Stimulated activated CD8-positive, alpha-beta memory T cell treated with anti-CD3 and anti-CD28 coated beads, Interleukin-15, amount 100 ng/mL, for 24 hours (primary cell): ENCODE results near the gene TMED8.
"Not testable (repeated sequence)": the region's sequence is repeated elsewhere in the genome, so short reads cannot be mapped to it uniquely, and the experiment has no call there.

Source experiments
- DNase-seq: peaks from one replicate; pipeline ENCODE4 v3.0.0-alpha.2; 2020; ENCODE audit warnings: low read depth

Gene TMED8, protein sequence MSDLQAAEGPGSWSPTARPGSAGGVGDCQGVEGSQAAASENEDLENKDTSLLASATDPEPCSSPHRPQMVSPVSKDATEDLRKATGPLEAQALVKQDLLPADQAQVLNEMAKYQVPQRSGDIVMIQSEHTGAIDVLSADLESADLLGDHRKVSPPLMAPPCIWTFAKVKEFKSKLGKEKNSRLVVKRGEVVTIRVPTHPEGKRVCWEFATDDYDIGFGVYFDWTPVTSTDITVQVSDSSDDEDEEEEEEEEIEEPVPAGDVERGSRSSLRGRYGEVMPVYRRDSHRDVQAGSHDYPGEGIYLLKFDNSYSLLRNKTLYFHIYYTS

DNA sequence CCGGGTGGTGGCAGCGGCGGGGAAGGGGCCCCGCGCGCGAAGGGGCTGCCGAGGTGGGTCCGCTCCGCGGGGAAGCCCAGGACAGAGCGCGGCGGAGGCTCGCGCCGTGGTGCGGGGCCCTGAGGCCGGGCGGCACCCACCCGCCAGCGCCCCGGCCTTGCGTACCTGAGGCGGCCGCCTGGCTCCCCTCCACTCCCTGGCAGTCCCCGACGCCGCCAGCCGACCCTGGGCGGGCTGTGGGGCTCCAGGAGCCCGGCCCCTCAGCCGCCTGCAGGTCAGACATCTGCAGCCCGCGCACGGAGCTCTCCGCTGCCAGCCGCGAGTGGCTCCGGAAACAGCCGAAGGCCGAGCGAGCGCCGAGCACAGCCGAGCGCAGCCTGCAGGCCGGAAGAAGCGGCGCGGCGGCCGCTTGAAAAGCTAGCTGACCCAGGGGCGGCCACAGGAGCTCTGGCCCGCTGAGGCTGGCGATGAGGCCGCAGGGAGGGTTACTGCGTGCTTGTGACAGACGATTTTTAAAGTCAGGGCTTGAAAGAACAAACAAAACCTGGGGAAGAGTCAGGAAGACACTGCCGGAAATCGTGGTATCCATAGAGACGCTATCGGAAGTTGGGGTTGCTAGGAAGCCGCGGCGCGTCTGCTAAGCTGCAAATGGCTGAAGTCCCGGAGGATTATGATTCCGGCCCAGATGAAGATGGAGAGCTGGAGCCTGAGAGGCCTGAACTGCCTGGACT, at the start of gene TMED8, which contains the start of gene SAMD15:
TMED8 (minus strand) TSS at position 324 of the 731 bp plus-strand sequence; CDS start at position 283, 41 bp downstream.
SAMD15 (plus strand) TSS at position 609 of the 731 bp plus-strand sequence; CDS start at position 649, 40 bp downstream.
- DNase-seq, result peak; percentile 56

- no peak for DNase-seq
These were observed 49.5 kb upstream of the TMED8 start for GRCh38 chr14:77426396-77426795.

DNA sequence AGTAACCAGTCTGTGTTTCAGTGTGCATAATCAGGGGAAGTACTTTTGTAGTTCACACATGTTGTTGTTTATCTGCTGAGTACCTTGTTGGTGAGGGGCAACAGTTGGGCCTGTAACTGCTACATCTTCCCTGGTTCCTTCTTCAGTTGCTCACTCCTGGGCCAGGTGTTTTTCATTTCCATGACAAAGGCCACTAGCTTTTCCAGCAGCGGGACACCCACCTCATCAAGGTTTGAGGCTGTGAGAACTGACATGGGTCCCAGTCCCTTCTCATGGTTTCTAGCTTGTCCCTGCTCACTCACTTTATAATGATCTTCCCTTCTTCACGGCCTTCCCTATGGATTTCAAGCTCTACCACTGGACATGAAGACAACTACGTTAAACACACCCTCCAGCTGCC, 48.0 kb upstream of the TMED8 start:
- no peak for DNase-seq

GRCh38 chr14:77423423-77423822, 46.5 kb upstream of the TMED8 start, which contains the start of gene NOXRED1:
TSS of gene NOXRED1 (minus strand) at chr14:77423523. CDS start at chr14:77422889, 634 bp downstream.
- no peak for DNase-seq

DNA sequence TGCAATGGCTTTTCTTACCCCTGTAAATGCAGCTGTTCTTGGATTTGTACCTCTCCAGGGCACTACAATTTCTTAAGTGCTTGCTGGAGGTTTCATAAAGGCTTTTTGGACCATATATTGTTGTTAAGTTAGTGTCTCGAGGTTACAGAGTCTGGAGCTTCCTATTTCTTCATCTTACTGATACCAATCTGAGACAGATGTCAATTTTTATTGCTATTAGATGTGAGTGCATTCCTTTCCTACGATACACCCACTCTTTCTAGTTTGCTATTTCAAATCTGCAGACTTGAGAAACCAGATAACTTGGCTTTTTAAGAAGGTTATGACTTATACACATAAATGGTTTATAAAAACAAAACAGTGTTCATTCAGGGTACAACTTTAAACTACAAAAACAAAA, 44.3 kb upstream of the TMED8 start:
- DNase-seq, result no peak

DNA sequence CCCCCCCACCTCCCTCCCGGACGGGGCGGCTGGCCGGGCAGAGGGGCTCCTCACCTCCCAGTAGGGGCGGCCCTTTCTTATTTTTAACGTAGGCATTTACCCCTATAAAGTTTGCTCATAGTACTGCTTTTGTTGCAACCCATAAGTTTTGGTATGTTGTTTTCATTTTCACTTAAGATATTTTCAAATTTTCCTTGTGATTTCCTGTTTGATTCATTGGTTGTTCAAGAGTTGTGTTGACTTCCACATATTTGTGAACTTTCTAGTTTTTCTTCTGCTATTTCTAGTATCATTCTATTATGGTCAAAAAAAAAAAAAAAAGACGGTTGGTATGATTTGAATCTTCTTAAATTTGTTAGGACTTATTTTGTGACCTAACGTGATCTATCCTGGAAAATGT, 39.9 kb upstream of the TMED8 start:
- DNase-seq, result no peak

DNA sequence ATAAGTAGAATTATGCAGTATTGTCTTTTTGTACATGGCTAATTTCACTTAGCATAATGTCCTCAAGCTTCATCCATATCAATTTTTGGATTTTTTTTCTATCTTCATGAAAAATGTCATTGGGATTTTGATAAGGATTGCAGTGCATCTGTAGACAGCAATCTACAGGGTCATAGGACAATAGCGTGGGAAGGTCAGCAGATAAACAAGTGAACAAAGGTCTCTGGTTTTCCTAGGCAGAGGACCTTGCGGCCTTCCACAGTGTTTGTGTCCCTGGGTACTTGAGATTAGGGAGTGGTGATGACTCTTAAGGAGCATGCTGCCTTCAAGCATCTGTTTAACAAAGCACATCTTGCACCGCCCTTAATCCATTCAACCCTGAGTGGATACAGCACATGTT, 39.2 kb upstream of the TMED8 start:
- DNase-seq, result not testable (repeated sequence)

DNA sequence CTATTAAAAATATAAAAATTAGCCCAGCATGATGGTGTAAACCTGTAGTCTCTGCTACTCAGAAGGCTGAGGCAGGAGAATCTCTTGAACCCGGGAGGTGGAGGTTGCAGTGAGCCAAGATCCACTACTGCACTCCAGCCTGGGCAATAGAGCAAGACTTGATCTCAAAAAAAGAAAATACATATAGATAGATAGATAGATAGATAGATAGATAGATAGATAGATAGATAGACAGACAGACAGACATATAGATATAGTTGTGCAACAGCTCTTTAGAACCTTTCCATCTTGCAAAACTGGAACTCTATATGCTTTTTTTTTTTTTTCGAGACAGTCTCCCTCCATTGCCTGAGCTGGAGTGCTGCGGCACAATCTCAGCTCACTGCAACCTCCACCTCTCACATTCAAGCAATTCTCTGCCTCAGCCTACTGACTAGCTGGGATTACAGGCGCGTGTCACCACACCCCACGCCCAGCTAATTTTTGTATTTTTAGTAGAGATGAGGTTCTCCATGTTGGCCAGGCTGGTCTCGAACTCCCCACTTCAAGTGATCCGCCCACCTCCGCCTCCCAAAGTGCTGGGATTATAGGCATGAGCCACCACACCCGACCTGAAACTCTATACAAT, 38.6 kb upstream of the TMED8 start:
- not testable (repeated sequence) for DNase-seq

DNA sequence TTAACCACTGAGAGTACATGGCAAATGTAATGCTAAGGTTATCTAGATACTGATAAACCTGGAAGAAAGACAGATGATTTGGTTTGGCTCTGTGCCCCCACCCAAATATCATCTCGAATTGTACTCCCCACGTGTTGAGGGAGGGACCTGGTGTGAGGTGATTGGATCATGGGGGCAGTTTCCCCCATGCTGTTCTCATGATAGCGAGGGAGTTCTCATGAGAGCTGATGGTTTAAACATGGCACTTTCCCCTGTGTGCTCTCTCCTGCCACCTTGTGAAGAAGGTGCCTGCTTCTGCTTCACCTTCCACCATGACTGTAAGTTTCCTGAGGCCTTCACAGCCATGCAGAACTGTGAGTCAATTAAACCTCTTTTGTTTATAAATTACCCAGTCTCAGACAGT, 32.2 kb upstream of the TMED8 start:
- DNase-seq, result no peak

- no peak for DNase-seq
These were observed 30.3 kb upstream of the TMED8 start for GRCh38 chr14:77407158-77407557.

DNA sequence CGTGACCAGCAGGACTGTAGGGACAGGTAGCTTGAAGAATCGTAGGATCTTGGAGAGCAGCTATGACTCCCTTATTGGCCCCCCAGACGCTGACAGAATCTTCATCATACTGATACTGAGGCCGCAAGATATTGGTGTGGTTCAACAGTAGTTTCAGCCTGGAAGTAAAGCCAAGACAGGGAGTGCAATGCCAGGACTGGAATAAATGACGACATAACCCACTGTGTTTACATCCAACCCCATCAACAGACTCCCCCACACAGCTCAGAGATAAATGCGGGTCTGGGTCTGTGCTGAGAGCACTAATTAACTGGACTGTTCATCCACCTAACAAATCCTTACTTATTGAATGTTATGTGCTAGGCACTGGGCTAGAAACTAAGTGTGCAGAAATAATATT, 29.8 kb upstream of the TMED8 start:
- no peak for DNase-seq

GRCh38 chr14:77406086-77406485, 29.2 kb upstream of the TMED8 start:
- DNase-seq, result no peak

DNA sequence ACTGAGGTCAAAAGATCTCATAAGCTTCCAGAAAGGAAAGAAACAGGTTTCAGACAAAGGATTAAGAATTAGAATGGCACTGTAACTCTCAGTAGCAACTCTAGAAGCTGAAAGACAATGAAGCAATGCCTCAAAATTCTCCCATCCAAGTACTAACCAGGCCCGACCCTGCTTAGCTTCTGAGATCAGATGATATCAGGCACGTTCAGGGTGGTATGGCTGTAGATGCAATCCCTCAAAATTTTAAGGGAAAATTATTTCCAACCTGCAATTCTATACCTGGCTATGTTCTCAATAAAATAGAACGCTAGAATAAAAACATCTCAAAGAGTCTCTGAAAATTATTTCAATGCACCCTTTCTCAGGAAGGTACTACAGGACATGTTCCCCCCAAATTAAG, 26.9 kb upstream of the TMED8 start:
- no peak for DNase-seq

DNA sequence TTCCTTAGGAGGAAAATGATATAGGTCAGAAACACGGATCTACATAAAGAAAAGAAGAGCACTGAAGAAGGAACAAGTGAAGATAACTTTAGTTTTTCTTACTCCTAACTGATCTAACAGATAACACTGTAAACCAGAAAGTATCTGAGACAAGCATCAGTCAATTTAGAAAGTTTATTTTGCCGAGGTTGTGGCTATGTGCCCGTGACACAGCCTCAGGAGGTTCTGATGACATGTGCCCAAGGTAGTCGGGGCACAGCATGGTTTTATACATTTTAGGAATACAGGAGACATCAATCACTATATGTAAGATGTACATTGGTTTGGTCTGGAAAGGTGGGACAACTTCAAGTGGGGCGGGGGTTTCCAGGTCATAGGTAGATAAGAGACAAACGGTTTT, 23.3 kb upstream of the TMED8 start:
- DNase-seq, result no peak

GRCh38 chr14:77390188-77390587, 13.3 kb upstream of the TMED8 start:
- DNase-seq, result no peak

GRCh38 chr14:77378701-77379100, 1.8 kb upstream of the TMED8 start:
- no peak for DNase-seq

DNA sequence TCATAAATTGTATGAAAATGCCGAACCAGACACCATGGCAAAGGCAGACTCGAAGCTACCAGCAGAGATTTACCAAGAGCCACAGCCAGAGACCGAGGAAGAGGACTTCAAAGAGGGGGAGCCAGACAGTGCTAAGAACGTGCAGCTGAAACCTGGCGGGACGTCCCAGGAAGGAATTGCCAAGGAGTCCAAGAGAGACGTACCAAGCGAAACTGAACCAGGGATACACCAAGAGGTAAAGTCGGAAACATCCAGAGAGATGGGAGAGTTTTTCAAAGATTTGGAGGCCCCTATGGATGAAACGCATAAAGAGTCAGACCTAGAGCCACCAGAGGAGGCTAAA, 579 bp upstream of the TMED8 start:
- no peak for DNase-seq

DNA sequence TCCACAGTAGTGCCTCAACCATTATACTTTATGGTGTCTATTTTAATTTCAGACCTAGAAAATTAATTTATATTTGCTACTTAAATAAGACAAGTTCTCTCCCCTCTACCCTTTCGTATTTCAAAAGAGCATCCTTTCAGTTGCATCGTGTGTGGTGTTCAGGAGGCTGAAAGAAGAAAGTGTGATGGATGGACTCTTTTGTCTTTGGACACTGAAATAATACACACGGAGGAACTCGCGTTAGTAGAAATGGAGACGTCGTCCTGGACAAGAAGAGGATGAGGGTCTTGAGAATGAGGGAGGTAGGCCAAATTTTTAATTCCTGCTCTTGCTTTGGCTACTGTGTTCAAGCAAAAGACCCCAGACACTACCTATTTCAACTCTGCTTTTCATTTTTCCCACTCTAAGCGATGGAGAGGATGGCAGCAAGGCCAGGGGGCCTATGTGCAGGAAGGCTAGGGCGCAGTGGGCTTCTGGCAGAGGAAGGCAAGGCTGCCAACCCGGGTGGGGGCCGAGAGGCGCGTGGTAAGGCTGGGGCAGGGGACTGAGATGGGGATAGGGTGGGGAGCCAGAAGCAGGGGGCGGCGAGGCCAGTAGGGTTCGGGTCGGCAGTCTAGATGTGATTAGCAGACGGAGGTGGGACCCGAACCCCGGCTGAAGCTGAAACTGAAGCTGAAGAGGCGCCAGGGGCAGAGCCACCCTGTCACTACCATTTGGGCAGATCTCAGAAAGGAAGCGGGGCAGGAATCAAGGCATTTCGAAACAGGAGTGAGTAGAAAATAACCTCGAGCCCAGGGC, 722 bp downstream of the TMED8 start:
- DNase-seq, result no peak

GRCh38 chr14:77375164-77375950, 1.5 kb downstream of the TMED8 start:
- DNase-seq, result no peak

GRCh38 chr14:77372304-77372841, 4.5 kb downstream of the TMED8 start:
- no peak for DNase-seq

DNA sequence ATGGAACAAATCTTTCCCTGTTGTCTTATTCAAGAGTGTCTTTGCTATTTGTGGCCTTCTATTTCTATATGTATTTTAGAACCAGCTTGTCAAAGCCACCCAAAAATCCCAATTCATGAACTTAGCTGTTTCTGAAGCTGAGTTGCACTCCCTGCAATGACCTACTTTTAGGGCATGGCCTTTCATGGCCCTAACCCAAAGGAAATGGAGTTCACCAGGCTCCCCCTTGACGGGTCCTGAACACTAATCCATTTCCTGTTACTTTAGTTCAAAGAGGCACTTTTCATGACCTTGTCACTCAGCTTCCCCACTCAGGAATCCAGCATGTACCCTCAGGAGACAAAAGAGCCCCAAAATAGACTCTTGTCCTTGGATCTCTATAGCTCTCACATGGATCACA, 7.6 kb downstream of the TMED8 start:
- no peak for DNase-seq
